Testis (tissue), 2 donors: ENCODE results near the gene GNLY.

Experiments used
- CTCF ChIP-seq, 3 experiments: fragments of 450-650 bp in 2 of 3; fragments of 200-600 bp in 1 of 3; sonication (generic) in 1 of 3; IDR thresholded peaks; one replicate each; pipeline ENCODE4 v1.5.1; 2016 to 2019; ENCODE audit warnings: antibody characterized with exemption in 3 of 3, mild to moderate bottlenecking in 2 of 3, moderate library complexity in 1 of 3
- POLR2A ChIP-seq: fragments of 450-650 bp; IDR thresholded peaks from one replicate; pipeline ENCODE4 v1.6.1; 2017; ENCODE audit warnings: antibody characterized with exemption, mild to moderate bottlenecking, moderate library complexity

- TF ChIP-seq CTCF (IDR thresholded peaks at IDR 0.05) (no peak), POLR2A (no peak)
Measured at GRCh38 chr2:85695691-85696668, 1.8 kb downstream of the GNLY start.
